Measurements from ENCODE around the gene FBXL20.
A peak's percentile ranks its signal among the peaks of the same experiment; 100 is the strongest.

The FBXL20 gene

GRCh38 chr17:39225308-39225958 lies 176.0 kb downstream of the FBXL20 start, which contains the start of gene STAC2:
Gene STAC2 (minus strand): TSS chr17:39225945. CDS start chr17:39225502, 443 bp downstream.
- Histone ChIP-seq H3K4me1 (ENCODE audit: insufficient read depth, low read length) (peaks cover 22% of the 10 kb centered on the region), H3K9me3 (ENCODE audit: control insufficient read depth, insufficient read depth, low read length) (no peaks in the 10 kb centered on the region), H3K36me3 (ENCODE audit: insufficient read depth, low read length) (no peaks in the 10 kb centered on the region), H3K9ac (ENCODE audit: low read depth, low read length) (peak within 1 kb of the TSS; percentile 60; the same call in 1 of the 2 replicates)

- H3K9me3 ChIP-seq (ENCODE audit: control insufficient read depth, insufficient read depth, low read length) = no peaks in the 10 kb centered on the region
- no peaks in the 10 kb centered on the region for H3K36me3 ChIP-seq (ENCODE audit: insufficient read depth, low read length)
- peaks cover 22% of the 10 kb centered on the region for H3K4me1 ChIP-seq (ENCODE audit: insufficient read depth, low read length)
- H3K9ac ChIP-seq (ENCODE audit: low read depth, low read length) = peak overlapping the region; percentile 60; the same call in 1 of the 2 replicates
These were observed 176.6 kb downstream of the FBXL20 start for GRCh38 chr17:39224778-39225307.

DNA sequence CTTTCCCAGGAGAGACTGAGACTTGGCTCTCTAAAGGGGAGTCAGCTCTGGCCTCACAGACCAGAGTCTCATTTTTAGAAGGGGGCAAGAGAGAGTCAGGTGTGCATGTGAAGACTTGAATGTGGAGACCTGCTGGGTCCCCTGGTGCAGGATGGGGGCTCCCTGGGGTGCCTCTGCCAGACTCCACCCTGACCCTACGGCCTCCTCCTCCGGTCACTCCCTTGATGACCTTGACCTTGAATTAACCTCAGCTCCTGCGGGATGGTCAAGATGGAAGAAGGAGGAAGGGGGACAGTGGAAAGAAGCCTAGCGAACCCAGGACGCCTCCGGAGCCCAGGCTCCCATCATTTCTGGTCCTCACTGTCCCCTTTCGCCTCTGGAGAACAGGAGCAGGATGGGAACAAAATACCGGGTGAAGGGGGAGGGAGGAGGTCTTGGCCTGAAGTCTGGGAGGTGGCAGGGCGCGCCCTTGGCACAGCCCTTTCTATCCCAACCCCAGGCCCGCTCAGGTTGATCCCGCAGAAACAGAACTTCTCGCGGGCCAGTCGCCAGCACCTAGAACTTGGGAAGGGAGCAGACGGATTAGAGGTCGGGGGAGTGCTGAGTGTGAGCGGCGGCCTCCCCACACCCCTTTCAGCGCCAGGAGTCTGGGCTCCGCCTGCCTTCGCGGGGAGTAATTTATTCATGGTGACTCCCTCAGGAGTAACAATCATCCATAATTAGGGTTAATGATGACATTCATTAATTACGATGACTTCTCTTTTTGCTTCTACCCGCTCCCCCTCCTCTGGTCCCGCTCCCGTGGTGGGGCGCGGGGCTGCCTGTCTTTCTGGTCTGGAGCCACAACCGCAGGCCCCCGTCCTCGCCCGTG lies 177.3 kb downstream of the FBXL20 start:
- Histone ChIP-seq H3K9me3 (ENCODE audit: control insufficient read depth, insufficient read depth, low read length) (no peaks in the 10 kb centered on the region), H3K9ac (ENCODE audit: low read depth, low read length) (peak overlapping the region; percentile 60; the same call in 1 of the 2 replicates), H3K4me1 (ENCODE audit: insufficient read depth, low read length) (peaks cover 15% of the 10 kb centered on the region), H3K36me3 (ENCODE audit: insufficient read depth, low read length) (no peaks in the 10 kb centered on the region)

- Histone ChIP-seq H3K9ac (ENCODE audit: low read depth, low read length) (no peak overlapping the region), H3K9me3 (ENCODE audit: control insufficient read depth, insufficient read depth, low read length) (no peaks in the 10 kb centered on the region), H3K36me3 (ENCODE audit: insufficient read depth, low read length) (no peaks in the 10 kb centered on the region), H3K4me1 (ENCODE audit: insufficient read depth, low read length) (peaks cover 12% of the 10 kb centered on the region)
These were observed 178.3 kb downstream of the FBXL20 start for GRCh38 chr17:39222866-39223834.

DNA sequence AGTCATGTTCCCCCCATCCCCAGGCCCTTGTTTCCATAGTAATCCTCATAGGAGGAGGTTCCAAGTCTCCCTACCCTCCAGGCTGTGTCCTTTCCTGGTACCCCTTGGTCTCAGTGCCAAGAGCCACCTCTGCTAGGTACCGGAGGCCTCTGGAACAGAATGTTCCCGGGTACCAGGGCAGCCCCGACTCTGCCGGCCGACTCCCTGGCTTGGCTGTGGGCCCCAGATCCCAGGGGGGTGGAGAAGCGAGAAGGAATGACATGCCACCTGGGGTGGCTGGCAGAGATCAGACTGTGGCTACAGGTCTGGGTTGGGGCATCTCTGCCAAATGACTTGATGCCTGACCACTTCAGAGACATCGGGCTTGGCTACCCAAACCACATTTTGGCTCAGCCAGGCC lies 179.3 kb downstream of the FBXL20 start:
- H3K36me3 ChIP-seq (ENCODE audit: insufficient read depth, low read length) = no peaks in the 10 kb centered on the region
- no peaks in the 10 kb centered on the region for H3K9me3 ChIP-seq (ENCODE audit: control insufficient read depth, insufficient read depth, low read length)
- H3K9ac ChIP-seq (ENCODE audit: low read depth, low read length) = no peak overlapping the region
- H3K4me1 ChIP-seq (ENCODE audit: insufficient read depth, low read length) = peaks cover 12% of the 10 kb centered on the region

DNA sequence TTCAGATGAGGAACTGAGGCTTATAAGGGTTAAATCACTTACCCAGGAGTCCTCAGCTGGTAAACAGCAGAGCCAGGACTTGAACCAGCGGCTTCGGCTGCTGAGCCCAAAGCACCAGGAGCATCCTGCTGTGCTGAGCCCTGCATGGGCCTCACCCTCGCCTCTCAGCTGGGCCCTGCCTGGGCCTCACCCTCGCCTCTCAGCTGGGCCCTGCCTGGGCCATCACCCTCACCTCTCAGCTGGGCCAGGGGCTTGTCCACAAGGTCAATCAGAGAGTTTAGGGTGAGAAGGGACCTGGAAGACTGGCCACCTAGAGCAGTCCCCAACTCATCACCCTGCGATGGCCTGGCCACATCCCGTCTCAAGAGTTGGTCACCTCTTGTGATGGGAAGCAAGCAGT lies 179.9 kb downstream of the FBXL20 start:
- Histone ChIP-seq H3K36me3 (ENCODE audit: insufficient read depth, low read length) (no peaks in the 10 kb centered on the region), H3K9me3 (ENCODE audit: control insufficient read depth, insufficient read depth, low read length) (no peaks in the 10 kb centered on the region), H3K9ac (ENCODE audit: low read depth, low read length) (no peak overlapping the region), H3K4me1 (ENCODE audit: insufficient read depth, low read length) (peaks cover 12% of the 10 kb centered on the region)

DNA sequence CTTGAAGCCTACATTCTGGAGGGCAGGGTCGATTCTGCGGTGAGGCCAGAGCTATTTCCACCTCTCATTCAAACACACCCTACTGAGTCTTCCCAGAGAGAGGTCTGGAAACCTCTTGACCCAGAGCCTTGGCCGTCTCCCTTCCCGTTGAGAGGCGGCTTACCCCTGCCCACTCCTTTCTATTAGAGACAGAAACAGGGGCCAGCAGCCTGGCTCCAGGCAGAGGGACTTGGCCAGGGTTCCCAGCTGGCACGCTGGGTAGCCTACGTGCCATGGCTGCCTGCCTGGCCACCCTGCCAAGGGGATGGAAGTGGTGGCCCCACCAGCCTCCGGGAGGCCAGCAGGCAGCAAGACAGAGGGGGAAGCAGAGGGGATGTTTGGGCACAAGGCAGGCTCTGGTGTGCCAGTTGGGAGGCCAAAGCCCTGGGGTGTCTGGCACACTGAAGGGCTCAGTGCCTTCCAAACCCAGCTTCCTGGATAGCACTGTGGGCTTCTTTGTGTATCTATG lies 181.7 kb downstream of the FBXL20 start:
- peaks cover 9% of the 10 kb centered on the region for H3K4me1 ChIP-seq (ENCODE audit: insufficient read depth, low read length)
- no peak overlapping the region for H3K9ac ChIP-seq (ENCODE audit: low read depth, low read length)
- H3K36me3 ChIP-seq (ENCODE audit: insufficient read depth, low read length) = no peaks in the 10 kb centered on the region
- no peaks in the 10 kb centered on the region for H3K9me3 ChIP-seq (ENCODE audit: control insufficient read depth, insufficient read depth, low read length)

- Histone ChIP-seq H3K4me1 (ENCODE audit: insufficient read depth, low read length) (peaks cover 10% of the 10 kb centered on the region), H3K9me3 (ENCODE audit: control insufficient read depth, insufficient read depth, low read length) (no peaks in the 10 kb centered on the region), H3K9ac (ENCODE audit: low read depth, low read length) (no peak overlapping the region), H3K36me3 (ENCODE audit: insufficient read depth, low read length) (no peaks in the 10 kb centered on the region)
These were observed 182.5 kb downstream of the FBXL20 start for GRCh38 chr17:39218906-39219305.

DNA sequence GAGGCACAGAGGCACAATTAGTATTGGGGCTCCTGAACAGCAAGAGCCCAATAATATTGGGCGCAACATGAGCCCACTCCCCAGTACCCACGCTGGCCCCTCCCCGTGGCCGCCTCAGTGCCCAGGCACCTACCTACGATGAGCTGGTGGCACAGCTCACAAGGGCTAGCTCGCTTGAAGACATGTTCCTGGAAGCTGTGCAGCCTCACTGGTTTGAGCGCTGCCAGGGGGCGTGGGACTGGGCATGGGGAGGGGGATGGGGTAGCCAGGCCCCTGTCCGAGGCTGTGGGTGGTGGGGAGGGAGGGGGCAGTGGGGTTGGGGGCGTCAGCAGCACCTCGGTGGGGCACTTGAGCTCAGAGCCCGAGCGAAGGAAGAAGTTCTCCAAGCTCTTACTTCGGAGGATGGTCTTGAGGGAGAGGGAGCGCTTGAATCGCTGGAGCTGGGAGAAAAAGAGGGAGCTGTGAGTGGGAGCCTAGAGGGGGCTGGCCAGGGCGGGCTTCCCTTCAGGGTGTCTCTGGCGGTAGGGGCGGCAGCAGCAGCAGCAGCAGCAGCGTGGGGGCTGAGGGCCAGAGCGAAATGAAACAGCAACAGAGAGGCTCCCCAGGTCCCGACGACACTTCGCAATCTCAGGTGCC lies 183.6 kb downstream of the FBXL20 start:
- H3K36me3 ChIP-seq (ENCODE audit: insufficient read depth, low read length) = no peaks in the 10 kb centered on the region
- H3K9ac ChIP-seq (ENCODE audit: low read depth, low read length) = no peak overlapping the region
- H3K4me1 ChIP-seq (ENCODE audit: insufficient read depth, low read length) = peaks cover 4% of the 10 kb centered on the region; the same call in 1 of the 2 replicates
- H3K9me3 ChIP-seq (ENCODE audit: control insufficient read depth, insufficient read depth, low read length) = no peaks in the 10 kb centered on the region

DNA sequence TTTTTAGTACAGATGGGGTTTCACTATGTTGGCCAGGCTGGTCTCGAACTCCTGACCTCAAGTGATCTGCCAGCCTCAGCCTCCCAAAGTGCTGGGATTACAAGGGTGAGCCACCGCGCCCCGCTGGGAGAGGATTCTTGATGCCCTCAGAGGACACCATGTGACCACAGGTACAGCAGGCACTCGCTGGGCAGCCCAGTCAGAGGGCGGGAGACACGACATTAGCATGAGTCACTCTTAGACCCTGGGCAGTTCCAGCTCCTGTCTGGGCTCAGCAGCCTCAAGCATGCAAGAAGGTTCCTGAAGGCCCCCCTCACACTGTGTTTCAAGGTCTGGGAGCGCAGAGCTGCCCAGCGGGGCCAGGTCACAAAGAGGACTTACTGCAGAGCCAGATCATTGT lies 187.6 kb downstream of the FBXL20 start:
- Histone ChIP-seq H3K36me3 (ENCODE audit: insufficient read depth, low read length) (no peaks in the 10 kb centered on the region), H3K9me3 (ENCODE audit: control insufficient read depth, insufficient read depth, low read length) (no peaks in the 10 kb centered on the region), H3K4me1 (ENCODE audit: insufficient read depth, low read length) (peaks cover 19% of the 10 kb centered on the region), H3K9ac (ENCODE audit: low read depth, low read length) (no peak overlapping the region)

GRCh38 chr17:39212841-39213480 lies 188.5 kb downstream of the FBXL20 start:
- Histone ChIP-seq H3K4me1 (ENCODE audit: insufficient read depth, low read length) (peaks cover 23% of the 10 kb centered on the region), H3K9me3 (ENCODE audit: control insufficient read depth, insufficient read depth, low read length) (no peaks in the 10 kb centered on the region), H3K9ac (ENCODE audit: low read depth, low read length) (no peak overlapping the region), H3K36me3 (ENCODE audit: insufficient read depth, low read length) (no peaks in the 10 kb centered on the region)

DNA sequence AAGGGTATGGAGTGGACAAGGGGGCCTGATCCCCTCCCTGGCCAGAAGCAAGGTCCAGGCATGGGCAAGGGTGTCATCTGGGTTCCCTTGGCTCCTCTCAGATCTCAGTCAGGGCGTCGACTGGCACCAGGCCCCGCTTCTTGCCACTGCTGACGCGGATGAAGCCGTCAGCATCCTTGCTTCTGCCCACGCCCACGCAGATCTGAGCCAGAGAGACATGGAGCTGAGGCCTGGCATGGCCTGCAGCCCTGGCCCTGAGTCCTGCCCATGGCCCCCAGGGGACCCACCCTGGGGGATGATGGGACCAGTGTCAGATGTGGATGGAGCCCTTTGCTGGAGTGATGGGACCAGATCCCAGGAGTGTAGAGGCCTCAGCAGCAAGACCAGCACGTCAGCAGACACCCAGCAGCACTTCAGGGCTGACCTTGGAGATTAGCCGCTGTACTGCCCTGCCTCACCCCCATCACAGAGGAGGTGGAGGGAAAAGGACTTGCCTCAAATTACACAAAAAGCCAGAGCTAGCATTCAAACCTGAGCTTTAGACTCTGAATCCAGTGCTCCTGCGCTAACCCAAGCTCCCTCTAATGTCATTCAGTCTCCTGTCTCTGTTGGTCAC lies 189.1 kb downstream of the FBXL20 start:
- no peaks in the 10 kb centered on the region for H3K9me3 ChIP-seq (ENCODE audit: control insufficient read depth, insufficient read depth, low read length)
- H3K4me1 ChIP-seq (ENCODE audit: insufficient read depth, low read length) = peaks cover 23% of the 10 kb centered on the region
- no peaks in the 10 kb centered on the region for H3K36me3 ChIP-seq (ENCODE audit: insufficient read depth, low read length)
- no peak overlapping the region for H3K9ac ChIP-seq (ENCODE audit: low read depth, low read length)

DNA sequence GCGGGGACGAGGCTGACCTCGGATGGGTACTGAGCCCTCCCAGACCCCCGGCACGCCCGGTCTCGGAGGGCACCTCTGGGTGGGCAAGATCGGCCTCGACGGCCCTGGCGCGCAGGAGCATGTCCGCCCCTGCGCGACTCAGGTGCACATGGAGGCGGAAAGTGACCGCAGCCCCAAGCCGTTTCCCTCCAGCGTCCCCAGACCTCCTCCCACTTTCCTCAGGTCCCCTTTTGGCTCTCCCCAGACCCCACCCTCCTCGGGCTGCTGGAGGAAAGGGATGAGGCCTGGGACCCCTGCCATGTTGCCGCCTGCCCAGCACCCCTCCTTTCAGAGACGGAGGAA lies 191.4 kb downstream of the FBXL20 start:
- Histone ChIP-seq H3K4me1 (ENCODE audit: insufficient read depth, low read length) (peaks cover 23% of the 10 kb centered on the region), H3K9me3 (ENCODE audit: control insufficient read depth, insufficient read depth, low read length) (no peaks in the 10 kb centered on the region), H3K36me3 (ENCODE audit: insufficient read depth, low read length) (no peaks in the 10 kb centered on the region), H3K9ac (ENCODE audit: low read depth, low read length) (peak overlapping the region; percentile 37)
